Breast epithelium (tissue), 4 donors: ENCODE results near the gene ST7. TPM values are rescaled to one million over a fixed set of nuclear protein-coding genes. Genes with fewer than 3 reads are reported as not detected.

Source experiments
- DNase-seq, 2 donors: peaks; one replicate each; pipeline ENCODE4 v3.0.0-alpha.2; 2019; ENCODE audit warnings: low spot score in 2 of 2
- H3K27ac ChIP-seq, 2 donors: fragments of 200-600 bp; sonication (generic) in 1 of 2; one replicate each; pipeline ENCODE4 v1.5.1; 2016 to 2019; ENCODE audit warnings: mild to moderate bottlenecking in 1 of 2
- H3K27me3 ChIP-seq, 2 donors: fragments of 200-600 bp; sonication (generic) in 1 of 2; one replicate each; pipeline versions ENCODE4 v1.5.1 to v1.6.0; 2017 to 2019; ENCODE audit warnings: control low read depth in 1 of 2, mild to moderate bottlenecking in 1 of 2
- H3K36me3 ChIP-seq: fragments of 200-600 bp; one replicate; pipeline ENCODE4 v1.5.1; 2019
- H3K4me1 ChIP-seq, 2 donors: fragments of 200-600 bp; sonication (generic); one replicate each; pipeline ENCODE4 v1.5.1; 2016 to 2019; ENCODE audit warnings: control low read depth in 1 of 2
- H3K4me3 ChIP-seq, 3 donors: fragments of 200-600 bp; sonication (generic); 1 replicate in 2 of 3; 2 replicates in 1 of 3; pipeline ENCODE4 v1.5.1; 2016 to 2019; ENCODE audit warnings: mild to moderate bottlenecking in 3 of 3, moderate library complexity in 2 of 3
- H3K9me3 ChIP-seq, 2 donors: fragments of 200-600 bp; sonication (generic) in 1 of 2; one replicate each; pipeline ENCODE4 v1.5.1; 2016 to 2019; ENCODE audit warnings: control low read depth in 1 of 2
- POLR2A ChIP-seq: fragments of 450-650 bp; IDR thresholded peaks from one replicate; pipeline ENCODE4 v1.6.1; 2016; ENCODE audit warnings: antibody characterized with exemption, mild to moderate bottlenecking, moderate library complexity
- POLR2AphosphoS5 ChIP-seq, 3 donors: sonication (generic); formaldehyde crosslinking; IDR thresholded peaks; one replicate each; pipeline ENCODE4 v1.6.1; 2017; ENCODE audit warnings: antibody characterized with exemption in 3 of 3
- intact Hi-C: fragments of 100-400 bp; cut with DNase I; formaldehyde crosslinking; loops from one replicate; pipeline ENCODE4 v1.15.1; 2023; ENCODE audit warnings: low total_unique reads
- total RNA-seq, 3 donors: library from RNA; depleted of rRNA; stranded (reverse); fragments of >200 nt; gene quantifications; one replicate each; pipeline ENCODE4 v1.1.0, GENCODE V29; 2016
- TF ChIP-seq, protein P1 (sequence below), 3 donors: fragments of 450-650 bp; IDR thresholded peaks; one replicate each; pipeline ENCODE4 v1.5.1; 2016 to 2017; ENCODE audit warnings: antibody characterized with exemption in 3 of 3, mild to moderate bottlenecking in 3 of 3, moderate library complexity in 3 of 3

Gene ST7
- total RNA-seq, 3 donors from 2014 or later, result 24.3 to 41.4 (median 27.5) TPM

- Histone ChIP-seq H3K4me3 (no peak overlapping the region), H3K27ac (no peak overlapping the region), H3K9me3 (no peaks in the 10 kb centered on the region), H3K36me3 (no peaks in the 10 kb centered on the region), H3K27me3 (no peaks in the 10 kb centered on the region), H3K4me1 (no peaks in the 10 kb centered on the region)
- intact Hi-C loops, result no loop called here
- DNase-seq, result no peak
- TF ChIP-seq, protein P1, sequence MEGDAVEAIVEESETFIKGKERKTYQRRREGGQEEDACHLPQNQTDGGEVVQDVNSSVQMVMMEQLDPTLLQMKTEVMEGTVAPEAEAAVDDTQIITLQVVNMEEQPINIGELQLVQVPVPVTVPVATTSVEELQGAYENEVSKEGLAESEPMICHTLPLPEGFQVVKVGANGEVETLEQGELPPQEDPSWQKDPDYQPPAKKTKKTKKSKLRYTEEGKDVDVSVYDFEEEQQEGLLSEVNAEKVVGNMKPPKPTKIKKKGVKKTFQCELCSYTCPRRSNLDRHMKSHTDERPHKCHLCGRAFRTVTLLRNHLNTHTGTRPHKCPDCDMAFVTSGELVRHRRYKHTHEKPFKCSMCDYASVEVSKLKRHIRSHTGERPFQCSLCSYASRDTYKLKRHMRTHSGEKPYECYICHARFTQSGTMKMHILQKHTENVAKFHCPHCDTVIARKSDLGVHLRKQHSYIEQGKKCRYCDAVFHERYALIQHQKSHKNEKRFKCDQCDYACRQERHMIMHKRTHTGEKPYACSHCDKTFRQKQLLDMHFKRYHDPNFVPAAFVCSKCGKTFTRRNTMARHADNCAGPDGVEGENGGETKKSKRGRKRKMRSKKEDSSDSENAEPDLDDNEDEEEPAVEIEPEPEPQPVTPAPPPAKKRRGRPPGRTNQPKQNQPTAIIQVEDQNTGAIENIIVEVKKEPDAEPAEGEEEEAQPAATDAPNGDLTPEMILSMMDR (IDR thresholded peaks at IDR 0.05), result no peak
- TF ChIP-seq POLR2A (no peak), POLR2AphosphoS5 (IDR thresholded peaks at IDR 0.05) (no peak)
These were observed 79.5 kb downstream of the ST7 start for GRCh38 chr7:117032810-117033209.

DNA sequence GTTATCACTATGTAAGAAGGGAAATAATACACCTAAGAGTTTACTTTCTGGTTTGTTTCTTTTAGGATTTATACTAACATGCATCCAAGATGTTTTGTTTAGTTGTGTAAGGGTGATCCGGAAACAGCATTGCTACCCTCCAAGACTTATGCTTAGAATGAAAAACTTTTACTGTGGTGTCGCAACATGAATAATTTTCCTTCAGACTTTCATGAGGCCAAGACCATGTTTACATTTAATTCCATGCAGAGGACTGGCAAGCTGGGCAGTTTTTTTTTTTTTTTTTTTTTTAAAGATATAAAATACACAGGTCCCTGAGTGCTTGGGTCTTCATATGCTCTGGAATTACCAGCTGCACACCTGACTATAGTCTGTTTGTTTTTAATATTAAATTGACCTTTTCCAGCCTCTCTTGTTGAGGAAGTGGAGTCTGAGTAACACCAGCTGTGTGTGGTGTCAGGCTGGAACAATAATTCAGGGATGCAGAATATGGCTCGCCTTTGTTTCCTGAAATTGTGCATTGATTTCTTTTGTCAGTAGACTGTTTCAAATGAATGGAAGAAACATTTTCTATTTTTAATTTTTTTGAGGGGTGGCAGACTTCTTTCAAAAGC, 81.7 kb downstream of the ST7 start:
- no peak overlapping the region for H3K27ac ChIP-seq
- intact Hi-C loops, result no loop called here

DNA sequence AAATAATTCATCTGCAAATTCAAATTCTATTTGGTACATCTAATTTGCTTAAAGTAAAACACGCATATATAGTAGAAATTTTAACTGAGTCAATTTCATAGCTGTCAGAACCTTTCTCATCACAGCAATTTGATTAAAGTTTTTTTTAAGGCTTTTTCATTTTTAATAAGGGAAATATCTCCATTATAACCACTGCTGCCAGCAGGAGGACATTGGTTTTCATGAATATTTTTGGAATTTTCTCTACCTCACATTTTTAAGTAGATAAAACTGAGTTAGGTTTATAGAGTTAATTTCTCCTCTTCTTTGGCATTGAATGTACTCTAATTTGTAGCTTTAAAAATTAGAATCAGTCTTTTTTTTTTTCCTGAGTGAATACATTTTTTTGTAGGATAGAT, 82.2 kb downstream of the ST7 start:
- TF ChIP-seq POLR2A, result no peak
- TF ChIP-seq, protein P1 (IDR thresholded peaks at IDR 0.05), result no peak
- TF ChIP-seq POLR2AphosphoS5 (IDR thresholded peaks at IDR 0.05), result no peak
- intact Hi-C loops, result no loop called here
- no peak for DNase-seq
- Histone ChIP-seq H3K9me3 (no peaks in the 10 kb centered on the region), H3K27me3 (no peaks in the 10 kb centered on the region), H3K27ac (no peak overlapping the region), H3K4me3 (no peak overlapping the region), H3K4me1 (no peaks in the 10 kb centered on the region), H3K36me3 (no peaks in the 10 kb centered on the region)

More for the DNA sequence above, 81.7 kb downstream of the ST7 start:
- Histone ChIP-seq H3K4me3 (no peak overlapping the region), H3K27me3 (no peaks in the 10 kb centered on the region), H3K36me3 (no peaks in the 10 kb centered on the region), H3K9me3 (no peaks in the 10 kb centered on the region), H3K4me1 (no peaks in the 10 kb centered on the region)
- no peak for DNase-seq
- TF ChIP-seq POLR2A, result no peak
- no peak for TF ChIP-seq POLR2AphosphoS5 (IDR thresholded peaks at IDR 0.05)
- TF ChIP-seq, protein P1 (IDR thresholded peaks at IDR 0.05), result no peak

GRCh38 chr7:117036053-117036669, 82.9 kb downstream of the ST7 start:
- intact Hi-C loops, result no loop called here
- Histone ChIP-seq H3K4me3 (no peak overlapping the region), H3K27ac (no peak overlapping the region), H3K36me3 (no peaks in the 10 kb centered on the region), H3K9me3 (no peaks in the 10 kb centered on the region), H3K27me3 (no peaks in the 10 kb centered on the region), H3K4me1 (no peaks in the 10 kb centered on the region)
- no peak for DNase-seq
- TF ChIP-seq, protein P1 (IDR thresholded peaks at IDR 0.05), result no peak
- no peak for TF ChIP-seq POLR2AphosphoS5 (IDR thresholded peaks at IDR 0.05)
- no peak for TF ChIP-seq POLR2A

- no peaks in the 10 kb centered on the region for H3K36me3 ChIP-seq
- no peaks in the 10 kb centered on the region for H3K27me3 ChIP-seq
- no peaks in the 10 kb centered on the region for H3K4me1 ChIP-seq
- intact Hi-C loops, result no loop called here
- H3K9me3 ChIP-seq, result no peaks in the 10 kb centered on the region
- no peak overlapping the region for H3K4me3 ChIP-seq
- no peak overlapping the region for H3K27ac ChIP-seq
- DNase-seq, result no peak
- no peak for TF ChIP-seq POLR2A
- no peak for TF ChIP-seq POLR2AphosphoS5 (IDR thresholded peaks at IDR 0.05)
- TF ChIP-seq, protein P1 (IDR thresholded peaks at IDR 0.05), result no peak
These were observed 83.5 kb downstream of the ST7 start for GRCh38 chr7:117036836-117037235.
